Tibial nerve (tissue), 4 donors: ENCODE results near the gene DLGAP5. TPM values are rescaled to one million over a fixed set of nuclear protein-coding genes. Genes with fewer than 3 reads are reported as not detected.
A peak's percentile ranks its signal among the peaks of the same experiment; 100 is the strongest.

Experiments
- DNase-seq, 2 donors: peaks; one replicate each; pipeline ENCODE4 v3.0.0-alpha.2; 2019; ENCODE audit warnings: low spot score in 2 of 2
- H3K27ac ChIP-seq, 4 donors: fragments of 200-600 bp; sonication (generic) in 3 of 4; one replicate each; pipeline ENCODE4 v1.5.1; 2017 to 2019; ENCODE audit warnings: mild to moderate bottlenecking in 1 of 4
- H3K27me3 ChIP-seq, 2 donors: fragments of 200-600 bp; sonication (generic) in 1 of 2; one replicate each; pipeline versions ENCODE4 v1.5.1 to v1.6.0; 2017 to 2019
- H3K36me3 ChIP-seq, 3 donors: fragments of 200-600 bp; sonication (generic); one replicate each; pipeline ENCODE4 v1.5.1; 2018 to 2019
- H3K4me1 ChIP-seq, 4 donors: fragments of 200-600 bp; sonication (generic) in 3 of 4; one replicate each; pipeline ENCODE4 v1.5.1; 2017 to 2019
- H3K4me3 ChIP-seq, 4 donors: fragments of 200-600 bp; sonication (generic) in 3 of 4; one replicate each; pipeline ENCODE4 v1.5.1; 2017 to 2019; ENCODE audit warnings: mild to moderate bottlenecking in 1 of 4, moderate library complexity in 1 of 4
- H3K9me3 ChIP-seq, 4 donors: fragments of 200-600 bp; sonication (generic) in 3 of 4; one replicate each; pipeline ENCODE4 v1.5.1; 2017 to 2019
- EP300 ChIP-seq, 2 donors: sonication (generic); formaldehyde crosslinking; IDR thresholded peaks; one replicate each; pipeline ENCODE4 v1.6.1; 2017; ENCODE audit warnings: antibody characterized with exemption in 2 of 2, mild to moderate bottlenecking in 1 of 2
- POLR2A ChIP-seq, 2 donors: fragments of 450-650 bp; IDR thresholded peaks; one replicate each; pipeline ENCODE4 v1.6.1; 2017; ENCODE audit warnings: antibody characterized with exemption in 2 of 2, mild to moderate bottlenecking in 2 of 2, moderate library complexity in 2 of 2
- WGBS, 2 donors: methylation state at CpG; one replicate each; pipeline ENCODE4 v1.1.5; 2018; 5-methylcytosine and 5-hydroxymethylcytosine counted together
- total RNA-seq, 4 donors: library from RNA; depleted of rRNA; stranded (reverse); fragments of >200 nt; gene quantifications; one replicate each; pipeline ENCODE4 v1.1.0, GENCODE V29; 2016
- TF ChIP-seq, protein P1 (sequence below), 5 experiments: fragments of 200-600 bp in 3 of 5; fragments of 450-650 bp in 2 of 5; sonication (generic) in 3 of 5; IDR thresholded peaks; one replicate each; pipeline ENCODE4 v1.5.1; 2016 to 2019; ENCODE audit warnings: antibody characterized with exemption in 5 of 5, mild to moderate bottlenecking in 3 of 5, moderate library complexity in 2 of 5

Gene DLGAP5
- total RNA-seq, 4 donors from 2014 or later = 0.30 to 0.44 TPM; not detected in 2

DNA sequence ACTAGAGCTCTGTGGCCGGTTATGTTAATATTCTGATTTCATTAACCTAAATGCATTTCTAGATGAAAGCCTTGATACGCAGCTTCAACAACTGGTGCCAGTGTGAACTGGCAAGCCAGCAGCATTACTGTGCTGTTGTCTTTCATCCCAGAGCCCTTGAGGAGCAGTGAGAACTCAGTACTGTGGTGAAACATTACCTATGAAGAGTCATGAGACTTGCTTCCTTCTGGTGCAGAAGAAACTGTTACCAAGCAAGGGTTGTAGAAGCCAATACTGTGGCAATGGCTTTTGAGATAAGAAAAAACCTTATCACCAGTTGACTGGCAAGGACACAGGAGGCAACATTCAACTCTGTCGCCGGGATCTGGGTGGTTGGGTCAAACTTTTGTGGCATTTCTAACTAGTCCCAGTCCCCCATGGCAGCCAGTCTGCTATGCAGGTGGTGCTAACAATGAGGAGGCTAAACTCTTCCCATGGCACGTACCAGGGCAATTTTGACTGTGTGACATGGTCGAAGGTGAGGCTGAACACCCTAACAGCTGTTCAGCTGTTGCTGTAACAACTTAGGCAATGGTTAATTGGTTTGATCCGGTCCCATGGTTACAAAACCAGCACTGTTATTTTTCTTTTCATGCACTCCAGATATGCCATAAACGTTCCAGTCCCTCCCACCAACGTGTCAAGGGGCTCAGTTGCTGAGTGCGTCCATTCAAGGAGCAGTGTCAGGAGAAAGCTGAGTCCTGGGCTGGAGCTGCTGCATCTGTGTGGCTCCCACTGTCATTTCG, 74.9 kb downstream of the DLGAP5 start:
- H3K4me1 ChIP-seq = peaks cover 0 to 24% (median 13%) of the 10 kb centered on the region in 4 donors
- no peaks in the 10 kb centered on the region for H3K36me3 ChIP-seq
- no peaks in the 10 kb centered on the region for H3K9me3 ChIP-seq
- TF ChIP-seq POLR2A (IDR thresholded peaks at IDR 0.05) = no peak
- TF ChIP-seq EP300 (IDR thresholded peaks at IDR 0.05) = no peak
- TF ChIP-seq, protein P1, sequence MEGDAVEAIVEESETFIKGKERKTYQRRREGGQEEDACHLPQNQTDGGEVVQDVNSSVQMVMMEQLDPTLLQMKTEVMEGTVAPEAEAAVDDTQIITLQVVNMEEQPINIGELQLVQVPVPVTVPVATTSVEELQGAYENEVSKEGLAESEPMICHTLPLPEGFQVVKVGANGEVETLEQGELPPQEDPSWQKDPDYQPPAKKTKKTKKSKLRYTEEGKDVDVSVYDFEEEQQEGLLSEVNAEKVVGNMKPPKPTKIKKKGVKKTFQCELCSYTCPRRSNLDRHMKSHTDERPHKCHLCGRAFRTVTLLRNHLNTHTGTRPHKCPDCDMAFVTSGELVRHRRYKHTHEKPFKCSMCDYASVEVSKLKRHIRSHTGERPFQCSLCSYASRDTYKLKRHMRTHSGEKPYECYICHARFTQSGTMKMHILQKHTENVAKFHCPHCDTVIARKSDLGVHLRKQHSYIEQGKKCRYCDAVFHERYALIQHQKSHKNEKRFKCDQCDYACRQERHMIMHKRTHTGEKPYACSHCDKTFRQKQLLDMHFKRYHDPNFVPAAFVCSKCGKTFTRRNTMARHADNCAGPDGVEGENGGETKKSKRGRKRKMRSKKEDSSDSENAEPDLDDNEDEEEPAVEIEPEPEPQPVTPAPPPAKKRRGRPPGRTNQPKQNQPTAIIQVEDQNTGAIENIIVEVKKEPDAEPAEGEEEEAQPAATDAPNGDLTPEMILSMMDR (IDR thresholded peaks at IDR 0.05) = no peak
- H3K4me3 ChIP-seq = no peak overlapping the region
- H3K27ac ChIP-seq = peak overlapping the region in 2 of 4 donors; percentile 10 to 46
- no peak for DNase-seq
- WGBS, 2 donors = 66% methylated on average over 9 to 11 of the region's 11 CpGs
- no peaks in the 10 kb centered on the region for H3K27me3 ChIP-seq

GRCh38 chr14:55115861-55116245, 75.5 kb downstream of the DLGAP5 start:
- no peak for DNase-seq
- Histone ChIP-seq H3K4me1 (peaks cover 0 to 24% (median 13%) of the 10 kb centered on the region in 4 donors), H3K9me3 (no peaks in the 10 kb centered on the region), H3K27ac (no peak overlapping the region), H3K4me3 (no peak overlapping the region), H3K27me3 (no peaks in the 10 kb centered on the region), H3K36me3 (no peaks in the 10 kb centered on the region)
- 93 to 95% methylated on average over 4 of the region's 4 CpGs for WGBS, 2 donors
- TF ChIP-seq, protein P1 (IDR thresholded peaks at IDR 0.05) = no peak
- TF ChIP-seq POLR2A (IDR thresholded peaks at IDR 0.05) = no peak
- no peak for TF ChIP-seq EP300 (IDR thresholded peaks at IDR 0.05)

GRCh38 chr14:55115460-55115859, 75.9 kb downstream of the DLGAP5 start:
- 58 to 69% methylated on average over 3 of the region's 3 CpGs for WGBS, 2 donors
- no peak overlapping the region for H3K4me3 ChIP-seq
- peaks cover 0 to 24% (median 13%) of the 10 kb centered on the region in 4 donors for H3K4me1 ChIP-seq
- no peaks in the 10 kb centered on the region for H3K36me3 ChIP-seq
- H3K27ac ChIP-seq = peak overlapping the region in 1 of 4 donors; percentile 10
- H3K27me3 ChIP-seq = no peaks in the 10 kb centered on the region
- no peak for DNase-seq
- no peaks in the 10 kb centered on the region for H3K9me3 ChIP-seq
- TF ChIP-seq POLR2A (IDR thresholded peaks at IDR 0.05) (no peak), EP300 (IDR thresholded peaks at IDR 0.05) (no peak)
- TF ChIP-seq, protein P1 (IDR thresholded peaks at IDR 0.05) = no peak

- Histone ChIP-seq H3K27ac (peak overlapping the region in 1 of 4 donors; percentile 10), H3K9me3 (no peaks in the 10 kb centered on the region)
- 69 to 87% methylated on average over 2 of the region's 2 CpGs for WGBS, 2 donors
Measured at GRCh38 chr14:55114720-55115119, 76.7 kb downstream of the DLGAP5 start.

More at GRCh38 chr14:55114720-55115119, 76.7 kb downstream of the DLGAP5 start:
- Histone ChIP-seq H3K4me1 (peaks cover 0 to 22% (median 13%) of the 10 kb centered on the region in 4 donors), H3K36me3 (no peaks in the 10 kb centered on the region), H3K27me3 (no peaks in the 10 kb centered on the region), H3K4me3 (no peak overlapping the region)
- no peak for DNase-seq
- no peak for TF ChIP-seq EP300 (IDR thresholded peaks at IDR 0.05)
- no peak for TF ChIP-seq POLR2A (IDR thresholded peaks at IDR 0.05)
- TF ChIP-seq, protein P1 (IDR thresholded peaks at IDR 0.05) = no peak
